IPS-NIHi11 (cell line): ENCODE data around the gene SCG3.

Experiments used
- DNase-seq: peaks from one replicate; pipeline ENCODE4 v3.0.0; 2012; ENCODE audit warnings: mixed read lengths, low spot score

SCG3 gene

DNA sequence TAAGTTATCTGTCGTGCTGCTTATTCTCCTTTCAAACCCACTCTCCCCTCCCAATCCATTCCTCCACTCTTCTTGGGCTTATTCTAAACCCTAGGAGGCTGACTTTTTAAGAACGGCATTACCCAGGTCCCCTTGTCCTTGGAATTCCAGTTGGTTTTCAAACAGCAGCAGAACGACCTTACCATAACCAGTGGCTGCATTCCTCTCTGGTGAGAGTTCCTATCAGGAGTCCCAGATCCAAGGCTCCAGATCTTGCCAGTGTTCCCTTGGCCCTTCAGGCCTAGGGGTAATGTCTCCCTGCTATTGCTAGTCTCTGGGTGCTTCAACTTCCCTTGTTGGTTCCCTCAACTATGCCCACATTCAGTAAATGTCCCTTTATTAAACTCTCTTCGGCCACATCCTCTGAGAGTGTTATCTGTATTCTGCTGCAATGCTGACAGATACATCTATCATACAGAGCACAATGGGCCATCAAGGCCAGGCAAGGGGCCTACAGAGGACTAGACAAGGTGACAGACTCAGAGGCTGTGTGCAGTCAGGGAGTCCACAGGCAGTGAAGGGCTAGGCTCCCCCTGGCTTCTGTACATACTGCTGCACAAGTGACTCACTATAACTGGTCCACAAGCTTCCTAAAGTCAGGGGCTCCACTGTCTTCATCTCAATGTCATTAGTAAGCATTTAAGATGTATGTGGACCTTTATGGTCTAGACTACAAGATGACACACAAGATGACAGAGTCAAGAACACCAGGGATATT, 46.0 kb downstream of the SCG3 start:
- DNase-seq: no peak

- no peak for DNase-seq
These were observed 50.4 kb downstream of the SCG3 start for GRCh38 chr15:51731549-51732267.

DNA sequence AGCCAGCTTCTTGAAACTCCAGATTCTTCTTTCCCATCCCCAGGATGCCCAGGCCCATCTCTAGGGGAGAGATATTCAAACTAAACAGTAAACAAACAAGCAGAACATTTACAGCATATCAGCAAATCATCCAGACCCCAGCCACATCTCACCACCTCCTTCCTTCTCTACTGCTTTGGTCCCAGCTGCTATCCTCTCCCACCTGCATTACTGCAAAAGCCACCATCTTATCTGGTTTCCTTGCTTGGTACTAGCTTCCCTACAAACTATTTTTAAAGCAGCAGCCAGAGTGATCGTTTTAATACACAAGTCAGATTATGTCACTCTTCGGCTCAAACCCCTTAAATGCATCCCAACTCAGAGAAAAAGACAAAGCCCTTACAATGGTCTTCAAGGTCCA, 51.3 kb downstream of the SCG3 start:
- DNase-seq: no peak

- no peak for DNase-seq
These were observed 54.1 kb downstream of the SCG3 start for GRCh38 chr15:51735228-51736010.

DNA sequence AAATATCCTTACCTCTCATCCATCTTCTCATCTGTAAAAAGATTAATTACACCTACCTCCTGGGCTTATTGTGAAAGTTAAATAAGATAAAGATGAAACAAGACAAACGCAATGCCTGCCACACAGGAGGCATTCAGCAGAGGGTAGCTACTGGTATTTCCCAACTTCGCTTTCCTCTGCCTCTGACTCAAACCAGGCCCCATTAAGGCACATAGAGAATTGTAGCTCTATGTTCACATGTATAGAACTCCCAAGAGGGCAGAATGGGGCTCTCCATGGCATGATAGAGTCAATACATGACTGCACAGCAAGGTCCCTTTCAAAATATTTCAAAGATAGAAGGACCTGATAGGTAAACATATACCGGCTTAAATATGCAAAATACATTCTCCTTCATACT, 54.8 kb downstream of the SCG3 start:
- DNase-seq: no peak

GRCh38 chr15:51736751-51737521, 55.6 kb downstream of the SCG3 start:
- peak; percentile 62 for DNase-seq

- peak; percentile 75 for DNase-seq
These were observed 56.4 kb downstream of the SCG3 start, which contains the start of gene LYSMD2 for GRCh38 chr15:51737522-51738305. TSS of gene LYSMD2 (minus strand) at chr15:51737655. CDS start at chr15:51737622, 33 bp downstream.

GRCh38 chr15:51738553-51738952, 57.2 kb downstream of the SCG3 start:
- DNase-seq: no peak

DNA sequence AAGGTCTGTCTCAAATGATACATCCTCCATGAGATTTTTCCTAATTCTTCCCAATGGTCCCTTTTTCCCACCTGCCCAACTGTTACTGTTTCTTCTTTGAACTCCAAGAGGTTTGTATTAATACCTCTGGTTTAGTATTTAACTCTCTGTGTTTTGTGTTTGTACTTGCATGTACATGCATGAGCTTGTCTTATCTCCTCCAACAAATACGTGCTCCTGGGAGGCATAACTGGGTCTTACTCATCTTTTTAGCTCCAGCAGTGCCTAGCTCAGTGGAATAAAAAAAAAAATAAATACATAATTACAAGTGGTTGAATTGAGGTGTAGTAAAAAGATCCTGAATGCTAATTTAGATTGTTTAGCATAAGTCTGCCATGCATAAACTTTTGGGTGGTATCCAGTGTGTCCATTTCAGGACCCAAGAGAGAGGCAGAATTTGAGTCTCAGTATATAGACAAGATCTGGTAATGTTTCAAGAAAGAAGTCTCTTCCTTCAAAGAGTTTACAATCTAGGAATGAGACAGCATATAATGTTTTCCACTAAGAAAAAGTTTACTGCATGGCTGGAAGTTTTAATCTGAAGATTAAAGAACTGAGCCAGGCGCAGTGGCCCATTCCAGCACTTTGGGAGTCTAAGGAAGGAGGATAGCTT, 57.9 kb downstream of the SCG3 start:
- DNase-seq: no peak

- no peak for DNase-seq
These were observed 68.0 kb downstream of the SCG3 start for GRCh38 chr15:51749307-51749706.

DNA sequence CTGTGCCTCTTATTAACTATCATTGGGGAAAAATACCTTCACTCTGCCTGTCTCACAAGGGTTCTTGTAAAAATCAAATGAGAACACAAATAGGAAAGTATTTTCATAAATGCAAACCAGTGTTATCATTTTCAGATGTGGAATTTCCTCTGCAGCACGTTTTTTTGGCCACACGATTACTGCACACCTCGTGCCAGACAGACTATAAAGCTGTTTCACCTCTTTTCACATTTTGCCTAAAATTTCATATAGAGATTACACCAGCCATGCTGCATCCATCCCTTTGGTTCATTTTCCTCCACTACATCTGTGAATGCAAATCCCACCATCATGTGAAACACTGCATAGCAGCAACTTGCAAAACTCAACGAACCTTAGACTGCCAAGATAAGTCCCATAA, 68.9 kb downstream of the SCG3 start:
- no peak for DNase-seq

- DNase-seq: peak; percentile 84
These were observed 69.7 kb downstream of the SCG3 start, which contains the start of gene TMOD2 for GRCh38 chr15:51750792-51751696. TSS of gene TMOD2 (plus strand) at chr15:51751597. CDS start at chr15:51766442, 14,845 bp downstream.

GRCh38 chr15:51751697-51752683, 70.7 kb downstream of the SCG3 start:
- peak; percentile 53 for DNase-seq

DNA sequence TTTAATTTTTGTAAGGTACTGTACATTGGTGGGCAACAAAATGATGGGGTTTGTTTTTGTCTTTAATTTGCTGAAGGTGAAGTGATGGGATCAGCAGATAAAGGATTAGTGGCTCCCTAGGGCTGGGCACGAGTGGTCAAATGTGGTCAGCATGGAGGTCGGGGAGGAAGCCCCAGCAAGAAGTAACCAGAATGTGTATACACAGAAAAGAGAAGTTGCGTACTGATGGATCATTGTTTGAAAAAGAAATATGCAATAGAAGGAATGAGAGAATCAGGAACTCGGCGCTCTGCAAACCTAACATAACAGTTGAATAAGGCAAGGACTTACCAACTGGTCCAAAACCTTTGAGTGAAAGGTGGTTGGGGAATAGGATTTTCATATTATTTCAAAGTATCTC, 71.6 kb downstream of the SCG3 start:
- DNase-seq: no peak

GRCh38 chr15:51754267-51754666, 73.0 kb downstream of the SCG3 start:
- no peak for DNase-seq

DNA sequence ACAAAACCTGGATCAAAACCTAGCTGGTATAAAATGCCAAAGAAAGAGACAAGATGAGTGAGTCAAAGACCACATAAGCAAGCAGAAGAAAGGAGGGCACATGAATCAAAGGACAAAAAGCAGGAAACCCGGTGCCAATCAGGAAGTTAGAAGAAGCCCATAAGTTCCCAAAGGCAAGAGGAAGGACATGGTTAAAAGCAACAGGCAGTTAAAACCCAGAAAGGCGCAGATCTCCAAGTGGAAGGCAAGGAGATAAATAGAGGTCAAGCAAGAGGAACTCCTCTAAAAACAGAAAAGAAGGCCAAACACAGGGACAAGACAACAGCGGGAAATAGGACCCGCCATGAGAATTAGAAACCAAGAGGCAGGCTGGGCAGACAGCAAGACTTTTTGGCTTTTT, 74.5 kb downstream of the SCG3 start:
- no peak for DNase-seq

DNA sequence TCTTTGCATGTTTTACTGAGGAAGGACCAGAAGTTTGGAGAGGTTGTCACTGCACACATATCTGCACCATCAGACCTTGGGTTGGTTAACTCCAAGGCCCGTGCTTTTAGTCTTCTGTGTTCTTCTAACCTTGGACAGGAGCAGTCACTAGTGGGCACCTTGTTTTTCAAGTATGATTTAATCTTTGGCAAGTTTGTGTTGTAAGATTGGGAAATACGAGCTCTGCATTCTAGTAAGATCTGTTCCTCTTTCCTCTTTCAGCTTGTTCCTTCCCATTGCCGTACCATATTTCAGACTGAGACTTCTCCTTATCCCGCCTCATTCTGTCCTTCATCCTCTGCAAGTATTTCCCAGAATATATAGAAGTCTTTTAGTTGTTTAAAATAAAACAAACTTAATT, 75.2 kb downstream of the SCG3 start:
- no peak for DNase-seq

GRCh38 chr15:51757450-51757849, 76.1 kb downstream of the SCG3 start:
- DNase-seq: peak; percentile 23
